Activated CD4-positive, alpha-beta T cell treated with anti-CD3 and anti-CD28 coated beads, Interleukin-2, amount 50 U/mL, for 16 hours (primary cell): ENCODE results near the gene ZNF628.
"Not testable (repeated sequence)": the region's sequence is repeated elsewhere in the genome, so short reads cannot be mapped to it uniquely, and the experiment has no call there.

Experiments
- DNase-seq: peaks from one replicate; pipeline ENCODE4 v3.0.0-alpha.2; 2020

The ZNF628 gene

DNA sequence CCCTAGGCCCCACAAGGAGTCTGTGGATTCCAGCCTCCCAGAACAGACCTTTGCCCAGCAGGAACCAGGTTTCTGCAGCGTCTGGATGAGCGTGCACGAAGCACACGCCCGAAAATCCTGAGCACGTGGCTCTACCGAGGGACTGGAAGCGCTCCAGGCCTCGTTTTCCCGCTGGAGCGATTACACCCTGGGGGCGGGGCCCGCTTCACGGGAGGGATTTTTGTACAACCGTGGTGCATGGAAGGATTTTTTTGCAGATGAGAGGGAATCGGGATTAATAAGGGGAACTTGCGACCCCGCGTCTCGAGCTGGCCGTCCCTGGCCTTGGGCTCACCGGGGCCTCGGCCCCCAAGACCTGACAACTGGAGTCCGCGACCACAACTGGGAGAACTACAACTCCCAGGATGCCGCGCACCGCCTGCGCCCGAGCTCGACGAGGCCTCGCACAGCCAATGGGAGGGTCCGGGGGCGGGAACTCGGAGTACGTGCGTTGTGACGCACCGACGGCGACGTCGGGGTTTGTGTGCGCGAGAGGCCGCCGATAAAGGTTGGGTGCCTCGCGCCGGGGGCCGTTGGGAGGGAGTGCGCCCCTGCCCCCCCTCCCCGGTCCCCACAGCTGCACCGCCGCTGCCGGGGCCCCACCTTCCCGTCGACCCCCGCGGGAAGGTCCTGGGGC, at the start of gene ZNF628:
Gene ZNF628, plus strand, starts transcription at position 518 of the 676 bp plus-strand sequence. CDS start 3,294 bp downstream, outside the sequence.
- peak; percentile 98 for DNase-seq

DNA sequence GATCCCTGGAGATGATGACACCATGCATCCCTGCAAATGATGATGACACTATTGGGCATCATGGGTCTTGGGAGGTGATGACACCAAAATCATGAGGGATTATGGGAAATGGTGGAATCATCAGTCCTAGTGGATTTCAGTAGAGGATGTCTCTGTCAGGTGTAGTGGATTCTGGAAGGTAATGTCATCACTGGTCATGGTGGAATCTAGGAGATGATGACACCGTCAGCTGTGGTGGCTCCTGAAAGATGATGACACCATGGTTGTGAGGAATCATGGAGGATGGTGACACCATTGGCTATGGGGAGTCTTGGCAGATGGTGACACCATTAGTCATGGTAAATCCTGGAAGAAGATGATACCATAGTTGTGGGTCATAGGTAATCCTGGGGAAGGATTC, 45.2 kb upstream of the ZNF628 start:
- no peak for DNase-seq

DNA sequence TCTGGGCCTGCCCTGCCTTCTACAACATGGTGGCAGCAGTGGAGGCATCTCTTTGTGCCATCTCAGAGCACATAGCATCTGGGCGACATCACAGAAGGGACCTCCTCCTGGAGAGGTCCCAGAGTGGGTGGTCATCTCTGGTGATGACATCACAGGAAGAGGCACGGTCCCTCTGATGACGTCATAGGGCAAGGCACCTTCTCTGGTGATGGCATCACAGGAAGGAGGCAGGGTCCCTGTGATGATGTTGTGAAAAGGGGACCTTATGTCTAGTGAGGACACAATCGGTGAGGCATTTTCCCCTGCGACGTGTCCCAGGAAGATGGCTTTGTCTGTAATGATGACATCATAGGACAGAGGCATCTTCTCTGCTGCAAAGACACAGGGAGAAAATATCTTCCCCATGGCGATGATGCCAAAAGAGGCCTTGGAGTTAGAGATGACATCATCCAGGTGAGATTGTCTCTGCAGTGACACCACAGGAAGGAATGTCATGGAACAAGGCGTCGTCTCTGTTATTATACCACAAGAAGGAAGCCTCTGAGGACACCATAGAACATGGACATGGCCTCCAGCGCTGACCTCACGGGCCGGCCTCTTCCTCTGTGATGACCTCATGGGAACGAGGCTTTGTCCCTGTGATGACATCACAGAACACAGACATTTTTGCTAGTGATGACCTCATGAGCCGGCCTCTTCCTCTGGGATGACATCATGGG, 44.0 kb upstream of the ZNF628 start:
- DNase-seq = no peak

DNA sequence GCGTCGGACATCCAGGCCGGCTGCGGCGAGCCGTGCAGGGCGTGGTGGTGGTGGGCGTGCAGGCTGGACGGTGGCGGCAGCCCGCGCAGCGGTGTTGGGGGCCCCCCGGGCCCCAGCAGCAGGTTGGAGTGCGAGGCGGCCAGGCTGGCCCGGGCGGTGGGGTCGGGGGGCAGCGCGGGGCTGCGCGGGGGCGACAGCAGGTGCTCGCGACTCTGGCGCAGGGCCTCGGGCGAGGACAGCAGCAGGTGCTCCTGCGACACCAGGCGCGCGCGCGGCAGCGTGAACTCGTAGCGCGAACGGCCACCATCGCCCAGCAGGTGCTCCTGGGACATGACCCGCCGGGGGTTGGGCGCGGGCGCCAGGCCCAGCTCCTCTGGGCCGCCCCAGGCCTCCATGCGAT, 43.1 kb upstream of the ZNF628 start:
- DNase-seq = no peak

DNA sequence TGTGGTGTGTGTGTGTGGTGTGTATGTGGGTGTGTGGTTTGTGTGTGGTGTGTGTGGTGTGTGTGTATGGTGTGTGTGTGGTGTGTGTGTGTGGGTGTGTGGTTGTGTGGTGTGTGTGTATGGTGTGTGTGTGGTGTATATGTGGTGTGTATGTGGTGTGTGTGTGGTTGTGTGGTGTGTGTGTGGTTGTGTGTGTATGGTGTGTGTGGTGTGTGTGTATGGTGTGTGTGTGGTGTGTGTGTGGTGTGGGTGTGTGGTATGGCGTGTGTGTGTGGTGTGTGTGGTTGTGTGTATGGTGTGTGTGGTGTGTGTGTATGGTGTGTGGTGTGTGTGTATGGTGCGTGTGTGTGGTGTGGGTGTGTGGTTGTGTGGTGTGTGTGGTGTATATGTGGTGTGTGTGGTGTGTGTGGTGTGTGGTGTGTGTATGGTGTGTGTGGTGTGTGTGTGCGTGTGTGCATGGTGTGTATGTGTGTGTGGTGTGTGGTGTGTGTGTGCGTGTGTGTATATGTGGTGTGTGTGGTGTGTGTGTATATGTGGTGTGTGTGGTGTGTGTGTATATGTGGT, 42.0 kb upstream of the ZNF628 start:
- no peak for DNase-seq

DNA sequence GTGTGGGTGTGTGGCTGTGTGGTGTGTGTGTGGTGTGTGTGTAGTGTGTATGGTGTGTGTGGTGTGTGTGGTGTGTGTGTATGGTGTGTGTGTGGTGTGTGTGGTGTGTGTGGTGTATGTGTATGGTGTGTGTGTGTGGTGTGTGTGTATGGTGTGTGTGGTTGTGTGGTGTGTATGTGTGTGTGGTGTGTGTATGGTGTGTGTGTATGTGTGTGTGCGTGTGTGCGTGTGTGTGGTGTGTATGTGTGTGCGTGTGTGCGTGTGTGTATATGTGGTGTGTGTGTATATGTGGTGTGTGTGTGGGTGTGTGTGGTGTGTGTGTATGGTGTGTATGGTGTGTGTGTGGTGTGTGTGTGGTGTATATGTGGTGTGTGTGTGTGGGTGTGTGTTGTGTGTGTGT, 41.4 kb upstream of the ZNF628 start:
- no peak for DNase-seq

DNA sequence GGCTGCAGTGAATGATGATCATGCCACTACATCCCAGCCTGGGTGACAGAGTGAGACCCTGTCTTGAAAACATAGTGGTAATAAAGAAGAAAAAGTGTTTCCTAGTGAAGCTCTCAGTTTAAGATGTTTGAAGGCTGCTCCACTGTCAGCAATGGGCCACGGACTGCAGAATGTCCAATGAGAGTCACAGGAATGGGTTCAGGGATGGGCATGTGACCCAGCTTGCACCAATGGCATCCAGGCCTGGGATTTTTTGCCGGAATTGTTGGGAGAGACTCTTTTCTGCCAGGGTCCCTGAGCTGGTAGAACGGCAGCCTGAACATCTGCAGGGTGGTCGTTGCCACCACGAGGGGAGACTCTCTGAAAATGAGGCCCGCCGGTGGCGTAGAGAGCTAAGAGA, 39.6 kb upstream of the ZNF628 start:
- no peak for DNase-seq

DNA sequence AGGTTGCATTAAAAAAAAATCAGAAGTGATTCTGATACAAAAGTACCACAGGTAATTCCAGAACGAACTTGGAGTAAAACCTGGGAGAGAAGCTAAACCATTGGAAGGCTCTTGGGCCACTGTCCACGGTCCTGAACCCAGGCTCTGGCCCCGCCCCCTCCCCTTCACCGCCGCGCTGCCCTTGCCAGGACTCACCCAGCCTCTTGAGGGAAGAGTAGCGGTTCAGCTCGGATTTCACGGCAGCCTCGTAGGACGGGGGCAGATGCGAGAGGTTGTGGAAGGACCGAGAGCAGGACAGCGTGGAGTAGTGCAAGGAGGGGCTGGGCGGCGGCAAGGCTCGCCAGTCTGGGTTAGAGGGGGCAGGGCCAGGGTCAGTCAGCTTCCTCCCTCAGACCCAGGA, 39.0 kb upstream of the ZNF628 start:
- no peak for DNase-seq

DNA sequence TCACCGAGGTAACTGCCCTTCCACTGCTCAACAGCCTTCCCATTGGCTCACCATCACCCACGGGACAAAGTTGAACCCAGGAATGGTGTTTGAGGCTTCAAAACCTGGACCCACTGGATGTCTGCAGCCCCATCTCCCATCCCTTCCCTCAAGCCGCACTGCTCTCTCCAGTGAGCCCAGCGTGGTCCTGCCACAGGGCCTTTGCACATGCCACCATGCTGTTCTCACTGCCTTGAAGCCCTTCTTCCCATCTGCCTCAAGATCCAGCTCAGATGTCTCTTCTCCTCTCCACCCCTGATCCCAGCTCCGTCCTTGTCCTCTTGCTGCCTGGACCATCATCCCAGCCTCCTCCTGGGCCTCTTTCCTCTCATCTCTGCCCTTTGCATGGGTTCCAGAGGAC, 37.4 kb upstream of the ZNF628 start:
- DNase-seq = no peak

DNA sequence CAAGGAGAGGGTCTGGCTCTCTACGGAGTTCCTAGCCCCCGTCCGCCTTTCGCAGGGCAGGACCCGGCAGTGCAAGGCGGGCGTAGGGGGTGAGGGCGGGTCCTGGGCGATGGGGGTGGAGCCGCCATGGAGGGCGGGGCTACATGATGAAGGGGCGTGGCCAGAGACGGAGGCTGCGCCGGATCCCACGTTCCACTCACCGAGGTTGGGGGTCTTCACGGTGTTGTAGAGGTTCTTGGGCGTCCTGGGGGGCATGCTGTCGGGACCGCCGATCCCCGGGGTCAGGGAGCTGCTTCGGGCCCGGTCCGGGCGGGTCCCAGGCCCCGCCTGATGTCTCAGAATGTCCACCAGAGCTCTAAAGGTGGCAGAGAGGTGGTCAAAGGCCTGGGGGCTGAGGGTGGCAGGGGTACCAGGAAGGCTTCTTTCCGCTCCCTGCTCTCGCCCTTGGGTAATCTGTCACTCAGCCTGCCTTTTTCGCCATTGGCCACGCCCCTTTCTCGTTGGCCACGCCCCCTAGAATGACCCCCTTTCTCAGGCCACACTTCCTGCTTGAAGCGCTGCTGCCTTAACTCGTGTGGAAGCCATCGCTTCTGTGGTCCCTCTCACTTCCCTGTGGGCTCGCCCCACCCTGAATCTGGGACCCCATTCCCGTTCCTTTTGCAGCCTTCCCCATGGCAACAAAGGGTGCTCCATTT, 35.9 kb upstream of the ZNF628 start:
- DNase-seq = no peak

DNA sequence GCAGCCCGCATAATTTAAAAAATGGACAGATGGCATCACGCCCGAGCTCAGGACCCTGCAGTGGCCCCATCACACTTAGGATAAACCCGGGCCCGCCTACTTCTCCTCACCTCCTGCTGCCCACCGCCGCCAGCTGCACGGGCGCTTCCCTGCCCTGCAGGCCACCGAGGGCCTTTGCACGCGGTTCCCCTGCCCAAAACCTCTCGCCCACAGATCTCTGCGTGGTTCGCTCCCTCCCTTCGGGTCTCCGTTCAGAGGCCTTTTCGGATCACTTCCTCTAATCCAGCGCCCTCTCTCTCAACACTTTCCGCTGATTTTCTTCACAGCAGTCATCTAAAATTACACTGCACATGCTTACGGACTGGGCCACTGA, 35.1 kb upstream of the ZNF628 start:
- DNase-seq = no peak

DNA sequence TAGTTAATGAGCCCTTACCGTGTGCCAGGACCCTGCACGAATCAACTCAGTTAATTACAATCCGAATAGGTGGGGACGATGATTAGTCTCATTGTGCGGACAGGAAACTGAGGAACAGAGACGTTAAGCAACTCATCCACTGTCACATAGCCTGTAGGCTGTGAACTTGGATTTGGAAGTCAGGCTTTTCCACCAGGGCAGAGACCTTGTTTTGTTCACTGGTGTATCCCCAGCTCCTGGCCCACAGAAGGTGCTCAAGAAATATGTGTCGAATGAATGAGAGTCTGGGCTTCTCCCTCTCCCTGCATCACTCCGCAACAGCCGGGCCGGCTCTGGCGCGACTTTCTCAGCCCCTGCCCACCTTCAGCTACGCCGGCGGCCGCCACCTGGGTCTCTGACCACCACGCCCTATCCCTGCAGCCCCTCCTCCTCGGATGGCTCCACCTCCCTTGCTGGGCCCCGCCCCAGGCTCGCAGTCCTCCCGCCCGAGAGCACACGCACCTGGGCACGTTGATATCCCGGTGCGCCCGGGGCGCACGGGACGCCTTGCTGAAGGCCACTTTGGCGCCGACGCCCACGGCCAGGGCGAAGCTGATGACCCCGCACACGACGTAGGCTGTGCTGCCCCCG, 34.6 kb upstream of the ZNF628 start:
- DNase-seq = no peak

DNA sequence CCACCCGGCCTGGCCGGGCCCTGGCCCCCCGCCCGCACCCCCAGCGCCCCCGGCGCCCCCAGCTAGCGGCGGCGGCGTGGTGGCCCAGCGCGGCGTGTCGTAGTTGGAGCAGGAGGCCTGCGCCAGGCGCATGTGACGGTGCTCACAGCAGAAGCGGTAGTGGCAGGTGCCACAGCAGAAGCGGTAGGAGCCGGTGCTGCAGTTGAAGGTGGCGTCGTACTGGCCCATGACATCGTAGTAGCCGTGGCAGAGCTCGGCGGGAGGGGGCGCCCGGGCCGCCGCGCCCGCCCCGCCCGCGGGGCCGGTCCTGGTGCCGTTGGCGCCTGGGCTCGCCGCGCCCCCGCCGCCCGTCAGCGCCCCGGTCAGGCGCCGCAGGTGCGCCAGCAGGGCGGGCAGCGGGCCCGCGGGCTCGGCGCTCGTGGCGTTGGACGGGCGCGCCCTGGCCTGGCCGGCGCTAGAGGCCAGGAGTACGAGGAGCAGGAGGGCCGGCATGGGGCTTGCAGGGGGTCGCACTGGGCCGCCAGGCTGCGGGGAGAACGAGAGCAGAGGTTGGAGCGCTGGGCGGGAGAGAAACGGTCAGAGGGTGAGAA, 34.0 kb upstream of the ZNF628 start:
- no peak for DNase-seq

DNA sequence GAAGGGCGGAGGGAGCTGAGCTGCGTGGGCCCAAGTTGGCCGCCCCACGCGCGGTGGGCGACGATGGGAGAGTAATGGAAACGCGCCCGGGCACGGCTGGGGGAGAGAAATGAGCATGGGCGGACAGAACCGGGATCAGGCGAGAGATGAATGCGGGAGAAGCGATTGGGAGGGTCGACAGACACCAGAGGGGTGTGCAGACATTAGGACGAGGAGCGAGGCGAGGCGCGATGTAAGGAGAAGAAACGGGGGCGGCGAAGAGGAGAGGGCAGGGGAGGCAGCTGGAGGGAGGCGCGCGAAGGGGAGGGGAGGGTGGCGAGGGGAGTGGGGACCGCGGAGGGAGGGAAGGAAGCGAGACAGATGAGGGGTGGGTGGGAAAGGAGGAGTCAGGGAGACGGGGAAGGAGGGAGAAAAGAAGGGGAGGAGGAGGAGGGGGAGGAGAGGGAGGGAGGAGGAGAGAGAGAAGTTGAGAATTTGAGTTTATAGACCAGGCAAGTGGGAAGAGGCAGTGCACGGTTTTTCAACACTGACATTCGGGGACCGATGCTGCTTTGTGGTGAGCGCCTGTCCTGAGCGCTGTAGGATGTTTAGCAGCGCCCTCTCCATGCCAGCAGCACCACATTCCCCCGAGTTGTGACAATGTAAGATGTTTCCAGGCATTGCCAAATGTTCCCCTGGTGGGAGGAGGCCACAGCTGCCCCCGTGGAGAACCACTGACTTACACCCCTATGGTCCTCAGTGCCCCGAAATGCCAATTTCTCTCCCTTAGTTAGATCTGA, 33.2 kb upstream of the ZNF628 start, which contains the start of gene SHISA7:
Gene SHISA7, minus strand, starts transcription at position 256 of the 779 bp plus-strand sequence. CDS start 437 bp downstream, outside the sequence.
- DNase-seq = no peak

DNA sequence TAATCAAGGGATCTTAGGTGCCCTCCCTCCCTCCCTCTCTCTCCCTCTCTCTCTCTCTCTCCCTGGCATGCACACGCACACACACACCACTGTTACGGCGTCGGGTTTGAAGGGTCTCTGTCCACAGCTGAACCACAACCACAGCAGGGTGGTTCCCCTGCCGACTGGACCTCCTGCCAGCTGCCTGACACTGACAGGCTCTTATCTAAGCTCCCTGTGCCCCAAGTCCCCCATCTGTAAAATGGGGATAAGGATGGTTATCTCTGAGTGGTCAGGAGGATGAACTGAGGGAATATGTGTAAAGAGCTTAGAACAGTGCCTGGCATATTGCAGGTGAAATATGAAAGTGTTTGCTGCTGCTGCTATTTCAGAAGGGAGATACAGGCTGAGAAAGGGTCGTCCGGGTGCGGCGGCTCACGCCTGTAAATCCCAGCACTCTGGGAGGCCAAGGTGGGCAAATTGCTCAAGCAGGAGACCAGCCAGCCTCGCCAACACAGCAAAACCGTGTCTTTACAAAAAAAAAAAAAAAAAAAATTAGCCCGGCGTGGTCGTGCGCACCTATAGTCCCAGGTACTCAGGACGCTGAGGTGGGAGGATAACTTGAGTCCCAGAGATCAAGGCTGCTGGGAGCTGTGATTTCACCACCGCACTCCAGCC, 32.5 kb upstream of the ZNF628 start:
- DNase-seq = no peak

DNA sequence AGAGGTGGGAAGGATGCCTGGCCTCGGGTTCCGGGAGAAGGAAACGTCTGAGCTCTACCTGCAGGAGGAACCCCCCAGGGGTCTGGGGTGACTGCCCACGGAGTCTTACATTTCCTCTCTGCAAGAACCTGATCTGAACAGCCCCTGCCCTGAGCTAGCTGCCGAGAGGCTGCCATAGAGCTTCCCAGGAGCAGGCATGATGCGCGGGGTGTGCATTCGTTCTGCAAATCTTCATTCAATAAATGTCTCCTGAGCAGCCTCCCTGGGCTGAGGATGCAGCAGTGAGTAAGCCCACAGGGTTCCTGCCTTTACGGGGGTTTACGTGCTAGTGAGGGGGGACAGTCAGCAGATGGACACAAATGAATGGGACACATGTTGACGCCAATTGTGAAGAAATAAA, 31.8 kb upstream of the ZNF628 start:
- no peak for DNase-seq

DNA sequence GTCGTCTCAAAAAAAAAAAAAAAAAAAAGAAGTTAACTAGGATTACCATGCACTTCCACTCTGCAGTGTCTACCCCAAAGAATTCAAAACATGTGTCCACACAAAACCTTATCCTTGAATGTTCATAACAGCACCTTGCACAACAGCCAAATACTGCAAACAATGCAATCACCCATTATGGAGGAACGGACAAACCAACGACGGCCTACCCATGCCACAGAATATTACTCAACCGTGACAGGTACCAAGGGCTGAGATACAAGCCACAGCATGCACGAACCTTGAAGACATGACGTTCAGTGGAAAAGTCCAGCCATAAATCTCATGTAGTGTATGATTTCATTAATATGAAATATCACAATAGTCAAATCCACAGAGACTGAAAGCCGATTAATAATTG, 30.4 kb upstream of the ZNF628 start:
- DNase-seq = no peak

DNA sequence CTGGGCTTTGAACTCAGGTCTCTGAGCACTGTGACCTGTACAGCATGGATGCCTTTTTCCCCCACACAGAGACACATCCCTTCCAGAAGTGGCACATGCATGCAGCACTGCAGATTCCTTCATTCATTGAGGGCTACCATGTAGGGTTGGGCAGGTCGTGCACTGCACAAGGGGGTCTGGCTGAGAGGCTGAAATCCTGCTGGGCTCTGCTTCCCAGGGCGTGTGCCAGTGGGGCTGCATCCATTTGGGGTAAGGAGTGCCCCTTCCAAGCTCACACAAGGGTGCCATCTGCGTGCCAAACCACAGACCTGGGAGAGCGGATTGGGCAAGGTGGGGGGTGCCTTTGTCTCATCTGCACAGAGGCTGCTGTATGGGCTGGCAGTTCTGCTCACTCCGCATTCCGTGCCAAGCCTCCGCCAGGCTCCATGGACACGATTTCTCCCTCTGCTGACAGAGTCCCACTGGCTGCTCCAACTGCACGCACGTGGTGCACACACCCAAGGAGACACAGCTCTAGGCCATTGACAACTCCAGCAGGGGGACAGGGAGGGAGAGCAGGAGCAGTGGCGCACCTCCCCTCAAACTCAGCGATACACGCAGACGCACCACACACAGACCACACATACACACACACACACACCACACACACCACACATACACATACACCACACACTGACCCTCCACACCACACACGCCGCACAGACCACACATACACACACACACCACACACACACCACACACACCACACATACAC, 28.8 kb upstream of the ZNF628 start:
- DNase-seq = no peak

DNA sequence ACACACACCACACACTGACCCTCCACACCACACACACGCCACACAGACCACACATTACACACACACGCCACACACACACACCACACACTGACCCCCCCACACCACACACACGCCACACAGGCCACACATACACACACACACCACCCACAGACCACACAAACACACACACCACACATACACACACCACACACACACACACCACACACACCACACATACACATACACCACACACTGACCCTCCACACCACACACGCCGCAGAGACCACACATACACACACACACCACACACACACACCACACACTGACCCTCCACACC, 28.3 kb upstream of the ZNF628 start:
- not testable (repeated sequence) for DNase-seq

DNA sequence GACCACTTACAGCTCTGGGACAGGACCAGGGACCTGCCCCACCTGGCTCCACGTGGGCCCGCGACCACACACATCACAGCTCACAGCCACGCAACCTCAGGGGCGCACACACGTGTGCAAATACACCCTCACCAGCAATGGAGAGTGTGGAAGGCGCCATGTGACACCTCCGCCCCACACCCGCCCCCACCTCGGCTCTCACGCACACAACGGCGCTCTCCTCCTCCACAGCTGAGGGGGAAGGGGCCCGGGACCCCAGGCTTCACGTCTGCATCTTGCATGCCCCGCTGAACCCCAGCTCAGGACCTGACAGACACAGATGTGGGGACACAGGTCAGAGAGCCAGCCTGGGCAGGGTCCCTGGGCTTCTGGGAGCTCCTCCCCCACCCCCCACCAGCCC, 26.9 kb upstream of the ZNF628 start:
- no peak for DNase-seq
